Lung microvascular endothelial cell (primary cell): ENCODE data around the gene GOLM1. TPM values are rescaled to one million over a fixed set of nuclear protein-coding genes. Genes with fewer than 3 reads are reported as not detected.
"Not testable (repeated sequence)": the region's sequence is repeated elsewhere in the genome, so short reads cannot be mapped to it uniquely, and the experiment has no call there.

Experiments used
- DNase-seq, 2 donors: peaks; one replicate each; pipeline versions ENCODE4 v3.0.0 to v3.0.0-alpha.2; 2010; ENCODE audit warnings: low read depth in 2 of 2
- total RNA-seq: library from RNA; depleted of rRNA; stranded (reverse); fragments of >200 nt; gene quantifications from 2 replicates; pipeline ENCODE4 v1.2.1, GENCODE V29; 2014

The GOLM1 gene
- 15.9 and 29.9 TPM in 2 replicates for total RNA-seq

- peak; percentile 65 to 72 for DNase-seq
Observed at GRCh38 chr9:86098824-86099700, at the start of gene GOLM1. GOLM1 (minus strand) TSS chr9:86099558; CDS start chr9:86079320, 20,238 bp downstream.

GRCh38 chr9:86146671-86147070, 47.3 kb upstream of the GOLM1 start:
- not testable (repeated sequence) for DNase-seq

- not testable (repeated sequence) for DNase-seq
Observed at GRCh38 chr9:86145960-86146359, 46.6 kb upstream of the GOLM1 start.

GRCh38 chr9:86142973-86143372, 43.6 kb upstream of the GOLM1 start:
- DNase-seq = no peak

- no peak for DNase-seq
Observed at GRCh38 chr9:86141843-86142242, 42.5 kb upstream of the GOLM1 start.

- DNase-seq = no peak
Observed at GRCh38 chr9:86135371-86135770, 36.0 kb upstream of the GOLM1 start.

- no peak for DNase-seq
Observed at GRCh38 chr9:86134361-86134760, 35.0 kb upstream of the GOLM1 start.

GRCh38 chr9:86128235-86128822, 29.0 kb upstream of the GOLM1 start:
- no peak for DNase-seq

GRCh38 chr9:86126998-86127972, 27.9 kb upstream of the GOLM1 start:
- DNase-seq = peak; percentile 3 to 32

GRCh38 chr9:86122311-86122710, 23.0 kb upstream of the GOLM1 start:
- DNase-seq = no peak

- DNase-seq = no peak
Observed at GRCh38 chr9:86119457-86119856, 20.1 kb upstream of the GOLM1 start.

GRCh38 chr9:86116425-86116824, 17.1 kb upstream of the GOLM1 start:
- DNase-seq = no peak

- no peak for DNase-seq
Observed at GRCh38 chr9:86115886-86116285, 16.5 kb upstream of the GOLM1 start.

- no peak for DNase-seq
Observed at GRCh38 chr9:86112057-86112456, 12.7 kb upstream of the GOLM1 start.

- no peak for DNase-seq
Observed at GRCh38 chr9:86102626-86103025, 3.3 kb upstream of the GOLM1 start.

- DNase-seq = peak; percentile 20 to 68
Observed at GRCh38 chr9:86099701-86100364, 475 bp upstream of the GOLM1 start.

GRCh38 chr9:86097510-86098224, 1.7 kb downstream of the GOLM1 start:
- peak in 1 of 2 donors; percentile 9 for DNase-seq

GRCh38 chr9:86096386-86096785, 3.0 kb downstream of the GOLM1 start:
- peak in 1 of 2 donors; percentile 27 for DNase-seq

GRCh38 chr9:86093788-86094555, 5.4 kb downstream of the GOLM1 start:
- peak in 1 of 2 donors; percentile 70 for DNase-seq

GRCh38 chr9:86091477-86091876, 7.9 kb downstream of the GOLM1 start:
- DNase-seq = no peak
